ENCODE results near the gene RYR3.

RYR3 gene

DNA sequence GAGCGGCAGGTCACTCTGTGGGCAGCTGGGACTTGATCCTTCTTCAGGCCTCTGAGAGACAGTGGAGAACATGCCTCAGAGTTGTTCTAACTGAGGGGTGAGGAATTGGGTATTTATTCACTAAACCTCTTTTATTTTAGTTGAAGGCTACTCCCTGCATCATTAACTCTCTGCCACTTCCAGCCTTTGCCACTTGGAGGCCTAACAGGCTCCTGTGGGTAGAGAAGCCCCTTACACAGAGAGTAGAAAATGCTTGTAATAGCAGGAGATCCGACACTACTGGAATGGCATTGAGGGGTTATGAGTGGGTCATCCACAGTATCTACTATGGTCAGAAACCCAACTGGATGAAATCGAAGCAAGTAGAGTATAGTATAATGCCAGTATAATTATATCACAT, 81.7 kb downstream of the RYR3 start:
- DNase-seq, result no peak

DNA sequence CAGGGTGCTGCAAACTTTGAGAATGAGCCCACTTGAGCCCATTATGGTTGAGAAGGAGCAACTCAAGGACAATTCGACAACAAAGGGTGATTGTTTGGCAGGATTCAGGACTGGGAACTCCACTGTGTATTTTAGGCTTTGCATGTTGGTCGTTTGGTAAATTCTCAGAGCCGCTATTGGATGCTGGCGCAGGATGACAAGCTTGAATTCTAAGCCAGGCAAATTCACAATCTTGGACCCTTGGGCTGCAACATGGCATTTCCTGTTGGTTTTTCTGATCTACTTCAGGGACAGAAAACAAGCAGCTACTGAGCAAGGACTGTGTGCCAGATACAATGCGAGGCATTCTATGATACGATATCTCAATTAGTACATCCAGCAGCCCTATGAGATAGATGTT, 82.8 kb downstream of the RYR3 start:
- DNase-seq, result no peak

DNA sequence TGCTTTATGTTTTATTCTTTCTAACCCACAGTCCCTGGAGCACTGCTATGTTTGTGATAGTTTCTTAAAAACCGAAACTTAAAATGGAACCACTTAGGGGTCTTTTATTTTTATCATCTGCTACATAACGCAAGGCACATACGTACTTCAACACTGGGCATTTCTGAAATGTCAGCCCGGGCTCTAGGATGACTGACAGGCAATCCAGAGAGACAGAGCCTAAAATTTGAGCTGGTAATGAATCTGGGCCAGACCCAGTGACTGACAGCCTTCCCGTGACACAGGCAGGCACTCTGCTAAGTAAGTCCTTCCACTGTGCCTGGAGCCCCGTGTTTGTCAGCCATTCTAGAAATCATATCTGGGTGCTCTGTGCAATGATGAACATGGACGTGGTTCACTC, 84.6 kb downstream of the RYR3 start:
- no peak for DNase-seq

GRCh38 chr15:33395846-33396245, 85.1 kb downstream of the RYR3 start:
- no peak for DNase-seq

DNA sequence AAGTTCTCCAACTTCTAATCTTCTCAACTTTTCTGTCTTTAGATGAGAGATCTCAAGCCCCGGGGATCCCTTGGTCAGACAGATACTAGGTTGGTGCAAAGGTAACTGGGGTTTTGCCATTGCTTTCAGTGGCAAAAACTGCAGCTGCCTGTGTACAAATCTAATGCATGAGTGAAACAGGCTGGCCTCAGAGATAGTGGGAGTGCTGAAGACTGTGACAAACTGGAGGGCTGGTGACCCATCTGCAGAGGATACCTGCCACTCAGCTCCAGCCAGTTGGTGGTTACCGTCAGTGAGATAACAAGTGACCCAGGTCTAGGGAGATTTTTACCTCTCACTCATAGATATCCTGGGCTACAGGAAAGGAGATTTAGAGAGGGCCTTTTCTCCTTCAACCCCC, 85.7 kb downstream of the RYR3 start:
- DNase-seq, result no peak

GRCh38 chr15:33398555-33398954, 87.8 kb downstream of the RYR3 start:
- no peak for DNase-seq

DNA sequence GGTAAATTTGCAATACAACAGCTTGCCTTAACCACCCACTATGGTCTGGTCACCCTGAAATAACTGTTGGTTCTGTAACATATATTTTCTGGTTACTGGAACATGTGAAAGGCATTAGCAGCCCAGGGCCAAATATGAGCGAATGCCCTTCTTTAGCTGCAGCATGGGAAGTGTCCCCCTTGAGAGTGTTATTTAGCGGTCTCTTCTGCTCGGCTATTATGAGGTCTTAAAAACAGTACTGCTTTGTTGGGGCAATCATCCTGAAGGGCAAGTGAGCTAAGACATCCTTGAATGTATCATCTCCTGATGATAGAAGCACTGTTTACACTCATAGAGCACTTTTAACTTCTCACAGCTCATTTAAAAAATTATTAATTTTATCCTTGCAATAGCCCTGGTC, 90.2 kb downstream of the RYR3 start:
- DNase-seq, result no peak

DNA sequence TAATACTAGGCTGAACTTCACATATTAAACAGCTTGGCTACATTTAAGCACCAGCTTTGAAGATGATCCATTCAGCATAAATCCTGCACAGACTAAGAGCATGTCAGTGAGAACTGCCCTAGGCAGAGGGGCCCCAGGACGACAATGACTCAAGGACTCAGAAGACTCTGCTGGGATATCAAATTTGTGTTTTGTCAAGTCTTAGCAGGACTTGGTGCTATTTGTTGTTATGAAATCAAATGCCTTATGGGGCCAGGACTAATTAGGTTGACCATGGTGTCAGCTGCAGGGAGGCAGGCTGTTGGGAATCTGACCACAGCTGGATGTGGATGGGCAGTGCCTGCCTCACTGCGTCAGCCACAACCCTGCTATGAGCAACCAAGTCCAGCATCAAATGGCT, 91.8 kb downstream of the RYR3 start:
- DNase-seq, result no peak

- DNase-seq, result no peak
Measured at GRCh38 chr15:33405096-33405495, 94.3 kb downstream of the RYR3 start.

- no peak for DNase-seq
Measured at GRCh38 chr15:33411596-33412540, 101.1 kb downstream of the RYR3 start.

GRCh38 chr15:33419701-33420100, 108.9 kb downstream of the RYR3 start:
- no peak for DNase-seq

GRCh38 chr15:33424025-33424424, 113.3 kb downstream of the RYR3 start:
- DNase-seq, result no peak

- no peak for DNase-seq
Measured at GRCh38 chr15:33425142-33425541, 114.4 kb downstream of the RYR3 start.

GRCh38 chr15:33430577-33430976, 119.8 kb downstream of the RYR3 start:
- DNase-seq, result no peak

GRCh38 chr15:33433821-33434220, 123.1 kb downstream of the RYR3 start:
- DNase-seq, result no peak

DNA sequence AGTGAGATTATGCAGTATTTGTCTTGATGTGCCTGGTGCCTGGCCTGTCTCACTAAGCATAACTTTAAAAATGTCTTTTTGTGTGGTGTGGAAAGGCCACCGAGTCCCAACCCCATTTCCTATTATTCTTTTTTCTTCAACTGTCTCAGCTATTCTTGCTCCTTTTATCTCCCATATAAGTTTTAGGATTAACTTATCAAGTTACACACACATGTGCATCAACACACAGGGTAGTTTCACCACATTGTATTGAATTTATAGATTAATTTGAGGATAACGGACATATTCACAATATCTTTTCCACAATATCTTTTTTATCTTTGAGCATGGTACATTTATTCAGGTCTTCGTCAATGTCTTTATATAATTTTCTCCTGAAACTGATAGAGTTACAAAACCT, 127.6 kb downstream of the RYR3 start:
- DNase-seq, result no peak

- no peak for DNase-seq
Measured at GRCh38 chr15:33440900-33441299, 130.1 kb downstream of the RYR3 start.

DNA sequence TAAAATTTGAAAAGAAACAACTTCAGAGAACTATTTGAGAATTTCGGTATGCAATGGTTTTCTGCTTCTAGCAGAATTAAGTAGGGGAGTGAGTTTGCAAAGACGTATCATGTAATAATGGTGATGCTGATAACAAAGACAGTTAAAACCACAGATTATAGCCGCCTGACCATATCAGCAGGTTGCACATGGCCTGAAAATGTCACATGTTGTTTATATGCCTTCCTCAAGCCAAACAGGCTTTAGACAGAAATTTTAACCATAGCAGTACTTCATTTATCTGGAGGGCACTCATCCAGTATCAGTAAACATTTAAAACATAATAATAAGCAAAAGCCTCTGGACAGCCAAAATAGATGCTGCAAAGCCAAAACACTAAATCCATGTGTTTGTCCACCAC, 131.7 kb downstream of the RYR3 start:
- no peak for DNase-seq

GRCh38 chr15:33443708-33444107, 132.9 kb downstream of the RYR3 start:
- no peak for DNase-seq

- DNase-seq, result no peak
Measured at GRCh38 chr15:33445984-33446383, 135.2 kb downstream of the RYR3 start.

DNA sequence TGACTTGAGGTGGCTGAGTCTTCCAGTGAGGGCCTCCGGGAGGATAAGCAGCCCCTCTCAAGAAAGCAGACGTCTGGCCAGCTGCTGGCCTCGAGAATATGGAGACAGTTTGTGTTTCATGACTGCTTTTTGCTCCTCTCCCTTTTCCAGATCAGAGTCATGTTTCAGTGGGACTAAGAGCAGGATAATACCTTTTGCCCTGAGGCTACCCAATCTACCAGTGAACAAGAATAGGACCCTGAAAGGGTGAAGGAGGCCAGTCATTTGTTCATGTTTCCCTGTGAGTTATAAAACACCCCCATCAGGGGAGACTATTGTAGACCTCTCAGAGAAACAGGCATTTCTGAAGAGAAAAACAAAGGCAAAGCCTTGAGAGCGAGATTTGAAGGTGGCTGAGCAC, 137.4 kb downstream of the RYR3 start:
- DNase-seq, result no peak

DNA sequence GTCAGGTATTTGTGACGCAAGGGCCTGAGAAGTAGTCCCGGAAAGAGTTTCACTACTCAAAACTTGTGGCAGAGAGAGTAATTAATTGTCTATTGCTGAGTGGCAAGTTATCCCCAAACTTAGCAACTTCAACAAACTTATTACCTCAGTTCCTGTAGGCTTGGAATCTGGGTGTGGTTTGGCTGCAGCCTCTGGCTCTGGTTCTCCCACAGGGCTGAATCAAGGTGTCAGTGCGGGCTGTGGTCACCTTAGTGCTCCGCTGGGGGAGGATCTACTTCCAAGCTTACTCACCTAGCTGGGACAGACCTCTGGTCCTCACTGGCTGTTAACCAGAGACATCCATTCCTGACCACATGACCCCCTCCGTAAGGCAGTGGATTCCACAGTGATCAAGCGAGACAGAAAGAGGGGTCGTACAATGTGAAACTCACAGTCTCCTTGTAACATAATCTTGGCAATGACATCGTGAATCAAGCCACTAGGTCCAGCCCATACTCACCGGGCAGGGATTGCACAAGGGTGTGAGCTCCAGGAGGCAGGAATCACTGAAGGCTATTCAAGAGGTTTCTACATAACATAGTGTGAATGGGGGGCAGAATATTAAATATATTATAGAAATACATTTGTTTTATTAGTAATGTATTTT, 138.3 kb downstream of the RYR3 start:
- no peak for DNase-seq

DNA sequence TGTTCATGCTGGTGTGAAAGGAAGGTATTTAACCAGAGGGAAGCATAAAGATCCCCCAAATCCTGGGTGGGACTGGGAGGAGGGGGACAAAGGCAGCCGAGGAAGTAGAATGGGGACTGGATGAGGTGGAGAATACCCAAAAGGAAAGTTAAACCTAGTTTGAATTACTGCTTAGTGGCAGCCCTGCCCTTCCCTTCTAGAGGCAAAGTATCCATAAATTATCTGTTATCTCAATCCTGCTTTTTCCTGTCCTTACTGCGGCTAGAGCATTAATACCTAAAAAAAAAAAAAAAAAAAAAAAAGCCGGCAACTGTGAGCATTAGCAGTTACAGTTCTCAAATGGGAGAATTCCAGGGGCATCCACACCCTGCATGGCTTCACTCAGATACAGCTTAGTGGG, 139.0 kb downstream of the RYR3 start:
- no peak for DNase-seq

GRCh38 chr15:33451385-33451784, 140.6 kb downstream of the RYR3 start:
- no peak for DNase-seq

DNA sequence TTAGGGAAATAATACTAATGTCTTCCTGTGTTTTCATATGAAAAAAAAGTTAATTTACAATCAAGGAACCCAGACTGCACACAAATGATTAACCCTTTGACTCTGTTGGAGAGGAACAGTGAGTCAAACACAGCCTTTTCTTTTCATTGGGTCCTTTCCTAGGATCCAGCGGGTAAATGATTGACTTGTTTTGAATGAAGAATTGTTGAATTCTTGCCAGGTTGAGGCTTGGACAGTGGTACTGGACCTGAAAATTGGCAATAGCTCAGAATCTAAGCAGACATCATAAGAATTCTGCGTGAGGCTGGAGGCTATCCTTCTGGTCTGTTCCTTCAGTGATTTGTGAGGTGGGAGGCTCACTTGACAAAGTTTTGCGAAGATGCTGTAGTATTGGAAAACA, 143.0 kb downstream of the RYR3 start:
- no peak for DNase-seq

All from NCI-H446 treated with DMSO at 0.1 percent for 48 hours (cell line).